Thoracic aorta (tissue), 2 donors: ENCODE data around the gene REPS2. TPM values are rescaled to one million over a fixed set of nuclear protein-coding genes. Genes with fewer than 3 reads are reported as not detected.

Experiments used
- ATAC-seq: fragments of 150-250 bp; one replicate; pipeline ENCODE4 v1.8.0; 2017; ENCODE audit warnings: low read depth; ENCODE audit not compliant: insufficient number of reproducible peaks, low FRiP score
- DNase-seq: peaks from one replicate; pipeline ENCODE4 v3.0.0-alpha.2; 2020; ENCODE audit warnings: low spot score
- H3K27ac ChIP-seq, 2 donors: fragments of 200-600 bp; sonication (generic); 1 replicate in 1 of 2; 2 replicates in 1 of 2; pipeline ENCODE4 v1.5.1; 2016; ENCODE audit warnings: mild to moderate bottlenecking in 2 of 2, moderate library complexity in 2 of 2
- H3K27me3 ChIP-seq: fragments of 200-600 bp; sonication (generic); replicated peaks from 2 replicates; pipeline ENCODE4 v1.6.0; 2016; ENCODE audit warnings: mild to moderate bottlenecking; ENCODE audit not compliant: insufficient read depth
- H3K36me3 ChIP-seq: fragments of 200-600 bp; sonication (generic); one replicate; pipeline ENCODE4 v1.5.1; 2016
- H3K4me1 ChIP-seq, 2 donors: fragments of 200-600 bp; sonication (generic); 1 replicate in 1 of 2; 2 replicates in 1 of 2; pipeline versions ENCODE4 v1.5.1 to v1.6.0; 2016; ENCODE audit warnings: low read depth in 2 of 2, mild to moderate bottlenecking in 1 of 2; ENCODE audit not compliant: control insufficient read depth in 1 of 2
- H3K4me3 ChIP-seq: fragments of 200-600 bp; sonication (generic); 2 replicates; pipeline ENCODE4 v1.5.1; 2016; ENCODE audit warnings: mild to moderate bottlenecking
- H3K9me3 ChIP-seq: fragments of 200-600 bp; sonication (generic); 2 replicates; pipeline ENCODE4 v1.5.1; 2016
- total RNA-seq, 2 donors: library from RNA; depleted of rRNA; stranded (reverse); fragments of >200 nt; gene quantifications; one replicate each; pipeline versions ENCODE4 v1.1.0 to v1.2.3, GENCODE V29; 2016
- TF ChIP-seq, protein P1 (sequence below): fragments of 200-600 bp; sonication (generic); IDR thresholded peaks from one replicate; pipeline ENCODE4 v1.5.1; 2019; ENCODE audit warnings: antibody characterized with exemption

REPS2 gene
- total RNA-seq, 2 donors from 2014 or later = 4.9 to 22.9 TPM

DNA sequence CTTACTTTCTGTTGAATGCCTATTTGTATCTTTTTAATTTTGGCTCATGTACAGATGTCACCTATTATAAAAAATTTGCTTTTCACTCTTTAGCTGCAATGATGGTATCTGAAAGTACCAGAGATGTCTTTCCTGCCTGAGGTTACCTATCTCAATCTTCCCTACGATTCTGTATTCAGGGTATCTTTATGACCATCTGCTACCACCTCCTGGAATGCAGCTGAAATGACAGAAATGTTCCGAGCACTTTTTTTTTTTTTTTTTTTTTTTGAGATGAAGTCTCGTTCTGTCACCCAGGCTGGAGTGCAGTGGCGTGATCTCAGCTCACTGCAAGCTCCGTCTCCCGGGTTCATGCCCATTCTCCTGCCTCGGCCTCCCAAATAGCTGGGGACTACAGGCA is 136.4 kb downstream of the REPS2 start:
- H3K27ac ChIP-seq = no peak overlapping the region
- no peaks in the 10 kb centered on the region for H3K36me3 ChIP-seq
- ATAC-seq (no peak), DNase-seq (no peak)
- TF ChIP-seq, protein P1, sequence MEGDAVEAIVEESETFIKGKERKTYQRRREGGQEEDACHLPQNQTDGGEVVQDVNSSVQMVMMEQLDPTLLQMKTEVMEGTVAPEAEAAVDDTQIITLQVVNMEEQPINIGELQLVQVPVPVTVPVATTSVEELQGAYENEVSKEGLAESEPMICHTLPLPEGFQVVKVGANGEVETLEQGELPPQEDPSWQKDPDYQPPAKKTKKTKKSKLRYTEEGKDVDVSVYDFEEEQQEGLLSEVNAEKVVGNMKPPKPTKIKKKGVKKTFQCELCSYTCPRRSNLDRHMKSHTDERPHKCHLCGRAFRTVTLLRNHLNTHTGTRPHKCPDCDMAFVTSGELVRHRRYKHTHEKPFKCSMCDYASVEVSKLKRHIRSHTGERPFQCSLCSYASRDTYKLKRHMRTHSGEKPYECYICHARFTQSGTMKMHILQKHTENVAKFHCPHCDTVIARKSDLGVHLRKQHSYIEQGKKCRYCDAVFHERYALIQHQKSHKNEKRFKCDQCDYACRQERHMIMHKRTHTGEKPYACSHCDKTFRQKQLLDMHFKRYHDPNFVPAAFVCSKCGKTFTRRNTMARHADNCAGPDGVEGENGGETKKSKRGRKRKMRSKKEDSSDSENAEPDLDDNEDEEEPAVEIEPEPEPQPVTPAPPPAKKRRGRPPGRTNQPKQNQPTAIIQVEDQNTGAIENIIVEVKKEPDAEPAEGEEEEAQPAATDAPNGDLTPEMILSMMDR = no peak
- H3K4me3 ChIP-seq = no peak overlapping the region
- H3K27me3 ChIP-seq = no peaks in the 10 kb centered on the region
- H3K9me3 ChIP-seq = no peaks in the 10 kb centered on the region
- peaks cover 6 to 26% of the 10 kb centered on the region in 2 donors for H3K4me1 ChIP-seq

DNA sequence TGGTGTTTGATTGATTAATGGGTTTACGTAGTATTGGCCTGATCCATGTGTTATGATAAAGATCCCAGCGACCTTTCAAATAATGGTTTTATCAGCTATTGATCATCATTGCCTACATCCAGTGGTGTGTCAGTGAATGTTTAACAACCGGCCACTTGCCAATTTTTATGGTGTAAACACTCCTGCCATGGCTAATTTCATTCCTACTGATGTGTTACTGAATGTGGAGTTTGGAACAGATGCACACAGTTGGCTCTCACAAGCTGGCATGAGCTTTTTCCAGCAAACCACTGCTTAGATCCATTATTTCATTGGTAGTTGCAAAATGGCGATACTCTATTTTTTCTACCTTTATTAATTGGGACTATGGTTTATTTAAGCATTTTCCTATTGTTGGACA is 139.9 kb downstream of the REPS2 start:
- no peak for ATAC-seq
- H3K27me3 ChIP-seq = no peaks in the 10 kb centered on the region
- no peak overlapping the region for H3K4me3 ChIP-seq
- DNase-seq = no peak
- TF ChIP-seq, protein P1 = no peak
- peaks cover 0 to 5% of the 10 kb centered on the region in 2 donors for H3K4me1 ChIP-seq
- no peaks in the 10 kb centered on the region for H3K36me3 ChIP-seq
- no peak overlapping the region for H3K27ac ChIP-seq
- H3K9me3 ChIP-seq = no peaks in the 10 kb centered on the region

DNA sequence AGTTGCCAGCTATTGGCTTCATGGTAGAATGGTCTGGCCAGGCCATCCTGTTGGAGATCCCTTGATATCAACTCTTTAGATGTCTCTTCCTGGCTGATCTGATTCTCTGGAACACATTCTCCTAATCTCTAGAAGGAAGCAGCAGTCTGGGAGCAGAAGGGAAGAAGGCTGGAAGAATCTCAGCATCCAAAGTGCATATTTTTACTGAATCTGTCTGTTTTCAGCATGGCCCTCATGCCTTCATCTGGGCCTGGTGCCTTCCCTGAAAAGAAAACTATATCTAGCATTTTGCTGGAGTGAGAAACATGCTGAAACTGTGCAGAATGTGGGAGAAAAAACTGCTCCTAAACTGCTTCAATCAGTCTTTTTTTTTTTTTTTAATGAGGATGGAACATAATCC is 148.7 kb downstream of the REPS2 start:
- Histone ChIP-seq H3K9me3 (no peaks in the 10 kb centered on the region), H3K4me3 (no peak overlapping the region), H3K36me3 (no peaks in the 10 kb centered on the region), H3K27me3 (no peaks in the 10 kb centered on the region), H3K27ac (no peak overlapping the region), H3K4me1 (no peaks in the 10 kb centered on the region)
- TF ChIP-seq, protein P1 = no peak
- ATAC-seq = no peak
- DNase-seq = no peak

DNA sequence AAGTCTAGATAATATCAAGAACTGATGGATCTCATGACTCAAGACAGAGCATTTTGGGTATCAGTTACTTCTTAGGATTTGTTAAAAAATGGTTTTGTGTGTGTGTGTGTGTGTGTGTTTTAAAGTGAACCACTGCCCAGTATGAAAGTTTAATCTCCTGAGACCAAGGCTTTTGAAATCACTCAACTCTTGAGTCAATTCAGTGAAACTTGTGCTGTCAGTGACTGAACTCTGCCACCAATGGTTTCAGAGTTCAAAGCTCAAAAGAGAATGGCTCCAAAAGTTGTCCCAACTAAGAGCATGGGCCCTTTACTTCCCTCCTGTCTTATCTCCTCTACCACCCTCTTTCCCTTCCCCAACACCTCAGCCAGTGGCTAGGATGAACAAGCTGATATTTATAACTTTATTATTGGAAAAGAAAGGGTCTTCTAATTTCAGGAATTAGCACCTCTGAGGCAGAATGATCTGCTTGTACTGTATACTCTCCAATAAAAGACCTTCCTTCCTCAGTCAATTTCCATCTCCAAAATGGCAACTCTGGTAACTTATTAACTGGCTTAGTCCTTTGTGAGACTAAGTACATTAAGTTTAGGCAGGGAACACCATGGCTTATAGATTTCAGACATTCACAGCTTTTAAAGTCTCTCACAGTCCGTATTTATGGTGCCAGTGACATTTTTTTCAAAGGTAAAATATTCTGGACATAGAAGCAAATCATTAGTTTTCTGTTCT is 152.2 kb downstream of the REPS2 start:
- ATAC-seq (no peak), DNase-seq (no peak)
- H3K9me3 ChIP-seq = no peaks in the 10 kb centered on the region
- no peaks in the 10 kb centered on the region for H3K4me1 ChIP-seq
- H3K27me3 ChIP-seq = no peaks in the 10 kb centered on the region
- H3K27ac ChIP-seq = no peak overlapping the region
- no peaks in the 10 kb centered on the region for H3K36me3 ChIP-seq
- TF ChIP-seq, protein P1 = no peak
- H3K4me3 ChIP-seq = no peak overlapping the region

DNA sequence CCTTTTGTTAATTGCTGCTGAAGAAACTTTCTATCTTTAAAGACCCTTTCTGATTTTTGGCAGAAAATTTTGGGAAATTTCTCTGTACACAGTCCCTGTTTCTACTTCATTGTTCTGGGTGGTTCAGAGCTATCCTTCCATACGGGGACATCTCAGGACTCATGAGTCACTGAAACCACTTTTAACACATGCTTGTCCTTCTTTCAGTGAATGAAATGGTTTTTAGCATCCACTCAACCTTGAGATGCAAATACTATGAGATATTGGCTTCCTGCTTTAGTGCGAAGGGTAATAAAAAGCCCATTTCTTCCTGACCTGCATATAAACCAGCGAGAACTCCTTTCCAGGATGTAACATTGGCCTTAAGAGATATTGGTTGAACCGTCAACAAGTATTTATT is 158.0 kb downstream of the REPS2 start:
- TF ChIP-seq, protein P1 = no peak
- no peaks in the 10 kb centered on the region for H3K9me3 ChIP-seq
- H3K4me1 ChIP-seq = no peaks in the 10 kb centered on the region
- H3K4me3 ChIP-seq = no peak overlapping the region
- no peak for ATAC-seq
- H3K36me3 ChIP-seq = no peaks in the 10 kb centered on the region
- H3K27me3 ChIP-seq = no peaks in the 10 kb centered on the region
- H3K27ac ChIP-seq = no peak overlapping the region
- no peak for DNase-seq
